Renal cortex interstitium (tissue), 11 donors: ENCODE data around the gene RNF212. TPM values are rescaled to one million over a fixed set of nuclear protein-coding genes. Genes with fewer than 3 reads are reported as not detected.

ENCODE experiments used
- DNase-seq, 11 donors: peaks; one replicate each; pipeline ENCODE4 v3.0.0-alpha.2; 2013; ENCODE audit warnings: low read depth in 9 of 11, low spot score in 4 of 11; ENCODE audit errors: extremely low read depth in 1 of 11
- polyA plus RNA-seq, 3 donors: library from polyadenylated mRNA; unstranded; fragments of 120-200 nt; gene quantifications; one replicate each; pipeline ENCODE4 v1.2.1, GENCODE V29; 2013; ENCODE audit not compliant: insufficient read length in 3 of 3

RNF212 gene
- polyA plus RNA-seq, 3 donors: 9.4 to 19.3 (median 10.0) TPM

GRCh38 chr4:1078490-1078889, 34.9 kb downstream of the RNF212 start:
- no peak for DNase-seq

GRCh38 chr4:1077711-1078477, 35.5 kb downstream of the RNF212 start:
- DNase-seq: no peak

GRCh38 chr4:1075809-1076699, 37.3 kb downstream of the RNF212 start:
- no peak for DNase-seq

GRCh38 chr4:1075225-1075624, 38.1 kb downstream of the RNF212 start:
- no peak for DNase-seq

GRCh38 chr4:1074077-1074476, 39.3 kb downstream of the RNF212 start:
- DNase-seq: no peak

- DNase-seq: peak in 4 of 11 donors; percentile 35 to 62 (median 54)
Observed at GRCh38 chr4:1072830-1073446, 40.4 kb downstream of the RNF212 start.

- DNase-seq: no peak
Observed at GRCh38 chr4:1069394-1069793, 44.0 kb downstream of the RNF212 start.

GRCh38 chr4:1065732-1066131, 47.6 kb downstream of the RNF212 start:
- no peak for DNase-seq

- no peak for DNase-seq
Observed at GRCh38 chr4:1062419-1062818, 50.9 kb downstream of the RNF212 start.

- DNase-seq: no peak
Observed at GRCh38 chr4:1061760-1062159, 51.6 kb downstream of the RNF212 start.

- no peak for DNase-seq
Observed at GRCh38 chr4:1061056-1061700, 52.2 kb downstream of the RNF212 start.

GRCh38 chr4:1060621-1061020, 52.7 kb downstream of the RNF212 start:
- no peak for DNase-seq

- no peak for DNase-seq
Observed at GRCh38 chr4:1060121-1060520, 53.2 kb downstream of the RNF212 start.

- no peak for DNase-seq
Observed at GRCh38 chr4:1058997-1059665, 54.2 kb downstream of the RNF212 start.

GRCh38 chr4:1058198-1058996, 55.0 kb downstream of the RNF212 start:
- DNase-seq: no peak

- no peak for DNase-seq
Observed at GRCh38 chr4:1057403-1057745, 56.0 kb downstream of the RNF212 start.

- DNase-seq: no peak
Observed at GRCh38 chr4:1056671-1057402, 56.5 kb downstream of the RNF212 start.
